ENCODE measurements around the gene MAN1A1.
"Not testable (repeated sequence)": the region's sequence is repeated elsewhere in the genome, so short reads cannot be mapped to it uniquely, and the experiment has no call there.

Gene MAN1A1

DNA sequence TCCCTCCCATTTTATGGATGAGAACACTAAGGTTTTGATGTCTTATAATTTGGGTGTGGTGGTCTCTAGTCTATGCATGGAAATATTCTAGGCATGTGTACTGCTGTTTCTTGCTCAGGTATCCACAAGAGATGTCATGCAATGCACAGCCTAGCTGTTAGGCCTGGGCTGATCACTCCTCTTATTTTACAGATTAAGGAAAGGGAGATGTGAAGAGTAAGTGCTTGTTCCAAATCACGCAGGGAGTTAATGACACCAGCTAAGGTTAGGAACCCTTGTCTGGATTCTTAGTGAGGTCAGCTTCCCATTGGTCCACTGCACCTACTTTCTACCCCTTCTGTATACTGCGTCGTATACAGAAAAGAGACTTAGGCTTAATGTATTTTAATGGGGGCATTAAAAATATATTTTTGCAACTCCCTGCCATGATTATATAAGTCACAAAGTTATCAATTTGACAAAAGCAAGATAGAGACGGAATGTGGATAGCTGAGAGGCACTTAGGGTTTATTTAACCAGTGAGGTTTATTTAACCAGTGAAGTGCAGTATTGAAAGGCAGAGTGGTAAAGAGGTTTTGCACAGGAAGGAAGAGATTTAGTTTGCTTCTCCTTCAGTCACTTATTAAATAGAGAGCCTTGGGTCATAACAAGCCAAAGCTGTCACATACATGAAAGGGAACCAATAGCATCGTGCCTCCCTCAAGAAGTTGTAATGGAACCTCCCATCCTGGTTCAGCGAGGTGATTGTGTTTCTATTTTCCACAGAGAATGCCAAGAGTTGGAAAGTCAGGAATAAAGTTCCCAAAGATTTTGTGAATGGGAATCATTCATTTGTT lies 176.1 kb downstream of the MAN1A1 start:
- no peak for DNase-seq (ENCODE audit: low read depth in 1 of 2, low spot score in 1 of 2)

DNA sequence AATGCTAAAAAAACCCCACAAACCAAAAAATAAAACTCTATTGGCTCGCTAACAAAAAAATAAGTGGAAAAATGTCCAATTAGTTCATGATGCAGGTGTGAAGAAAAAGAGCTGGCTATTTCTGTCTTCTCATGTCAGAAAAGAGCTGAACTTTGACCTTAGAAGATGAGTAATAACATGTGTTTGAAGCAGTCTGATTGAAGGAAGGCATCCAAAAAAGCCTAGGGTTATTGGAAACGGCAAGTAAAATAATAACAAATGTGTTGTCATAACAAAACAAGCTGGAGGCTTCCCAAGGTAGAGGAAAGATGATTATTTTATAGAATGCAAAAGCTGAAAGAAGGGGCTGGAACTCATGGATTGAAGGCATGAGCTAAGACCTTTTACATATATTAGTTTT lies 176.7 kb downstream of the MAN1A1 start:
- no peak for DNase-seq (ENCODE audit: low read depth in 1 of 2, low spot score in 1 of 2)

DNA sequence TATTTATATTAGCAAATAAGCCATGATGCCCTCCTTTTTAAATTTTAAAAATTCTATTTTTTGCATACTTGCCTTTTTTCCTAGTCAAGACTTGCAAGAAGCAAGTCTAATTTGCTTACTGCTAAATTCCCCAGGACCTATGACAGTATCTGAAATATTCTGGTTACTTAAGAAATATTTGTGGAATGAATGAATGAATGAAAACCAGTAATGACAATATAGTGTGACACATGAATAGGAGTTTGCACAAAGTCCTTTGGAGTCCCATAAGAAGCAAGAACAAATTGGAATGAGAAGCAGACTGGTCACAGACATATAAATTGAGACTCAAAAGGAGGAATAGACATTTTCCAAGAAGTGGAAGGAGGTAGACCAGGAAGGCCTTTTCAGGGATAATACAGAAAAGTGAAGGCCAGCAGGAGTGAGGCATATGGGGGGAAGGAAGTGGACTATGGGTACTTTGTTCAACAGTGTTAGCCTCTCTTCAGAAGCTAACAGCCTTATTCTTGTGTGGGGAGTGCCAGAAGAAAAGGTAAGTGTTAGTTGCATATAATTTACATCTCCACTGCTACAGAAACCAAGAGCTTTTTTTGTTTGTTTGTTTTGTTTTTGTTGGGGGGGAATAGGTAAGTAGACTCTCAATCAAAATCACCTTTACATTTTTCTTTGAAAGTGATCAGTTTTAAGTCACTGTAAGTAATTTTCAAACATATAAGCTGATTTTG lies 177.5 kb downstream of the MAN1A1 start:
- no peak for DNase-seq (ENCODE audit: low read depth in 1 of 2, low spot score in 1 of 2)

DNA sequence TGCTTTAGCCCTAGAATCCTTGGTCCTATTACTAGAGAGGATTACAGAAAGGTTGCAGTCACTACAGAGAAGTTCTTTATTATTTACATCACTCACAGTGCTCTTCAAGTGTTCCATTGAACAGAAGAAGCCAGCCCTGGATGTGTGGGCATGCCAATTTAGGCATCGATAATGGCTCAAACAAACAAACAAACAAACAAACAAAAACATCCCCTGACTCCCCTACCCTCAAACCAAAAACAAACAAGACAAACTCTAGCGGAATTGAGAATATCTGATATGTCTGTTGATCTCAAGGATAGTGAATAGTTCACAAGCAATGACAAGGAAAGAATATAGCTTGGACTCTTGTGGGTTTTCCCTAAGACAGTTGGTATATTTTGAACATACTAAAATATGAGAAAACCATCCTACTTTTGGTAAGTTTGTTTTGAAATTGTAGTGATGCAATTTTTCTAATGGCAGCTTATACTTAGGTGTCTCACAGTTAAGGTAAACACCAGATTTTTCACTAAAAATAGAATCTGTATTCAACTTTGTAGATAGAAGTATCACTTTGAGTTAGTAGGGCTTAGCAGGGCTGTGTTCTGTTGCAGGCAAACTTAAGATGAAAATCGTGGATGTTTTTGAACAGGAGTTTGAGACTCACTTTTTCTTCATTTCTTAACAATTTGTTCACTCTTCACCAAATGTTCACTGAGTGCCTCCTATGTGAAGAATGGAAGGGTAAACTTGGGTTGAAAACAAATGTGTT lies 178.3 kb downstream of the MAN1A1 start:
- DNase-seq (ENCODE audit: low read depth in 1 of 2, low spot score in 1 of 2): no peak

DNA sequence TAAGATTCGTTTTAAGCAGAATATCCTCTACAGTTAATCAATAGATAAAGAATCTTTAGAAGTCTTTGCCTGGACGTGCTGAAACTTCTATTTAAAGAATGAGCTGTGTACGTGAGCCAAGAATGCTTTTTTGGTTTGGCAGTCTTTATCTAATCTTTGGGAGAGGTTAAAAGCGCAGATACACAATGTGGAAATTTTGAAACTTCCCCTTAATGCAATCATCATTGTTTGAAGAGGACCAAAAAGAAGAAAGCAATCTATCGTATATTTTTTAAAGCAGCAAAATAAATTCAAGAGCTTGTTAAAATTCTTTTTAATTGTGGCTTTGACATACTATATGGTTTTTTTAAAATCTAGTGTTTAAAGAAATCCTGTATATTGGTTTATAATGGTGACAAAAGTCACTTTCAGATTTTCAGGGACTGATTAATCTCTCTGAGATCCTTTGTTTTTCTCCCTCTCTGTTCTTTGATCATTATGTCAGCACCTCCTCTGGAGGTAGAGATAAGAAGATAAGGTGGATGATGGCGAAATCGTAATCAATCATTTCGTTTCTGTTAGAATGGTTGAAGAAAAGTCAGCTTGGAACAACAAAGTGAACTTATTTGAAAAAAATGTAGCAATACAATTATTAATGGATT lies 179.0 kb downstream of the MAN1A1 start:
- no peak for DNase-seq (ENCODE audit: low read depth in 1 of 2, low spot score in 1 of 2)

DNA sequence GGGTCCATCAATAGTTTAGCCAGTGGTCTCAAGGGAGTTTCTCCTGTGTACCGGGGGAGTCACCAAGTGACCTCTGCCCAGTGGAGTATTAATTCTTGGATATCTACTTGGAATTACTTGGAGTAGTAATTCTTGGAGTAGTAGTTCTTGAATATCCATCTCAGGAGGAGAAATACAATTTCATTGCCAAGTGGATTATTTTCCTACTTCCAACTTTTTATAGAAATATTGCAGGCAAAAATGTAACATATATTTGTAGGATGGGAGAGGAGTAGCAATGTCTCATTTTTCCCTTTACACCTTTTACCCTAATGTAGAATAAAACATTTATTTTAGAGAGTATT lies 179.5 kb downstream of the MAN1A1 start:
- DNase-seq (ENCODE audit: low read depth in 1 of 2, low spot score in 1 of 2): no peak

DNA sequence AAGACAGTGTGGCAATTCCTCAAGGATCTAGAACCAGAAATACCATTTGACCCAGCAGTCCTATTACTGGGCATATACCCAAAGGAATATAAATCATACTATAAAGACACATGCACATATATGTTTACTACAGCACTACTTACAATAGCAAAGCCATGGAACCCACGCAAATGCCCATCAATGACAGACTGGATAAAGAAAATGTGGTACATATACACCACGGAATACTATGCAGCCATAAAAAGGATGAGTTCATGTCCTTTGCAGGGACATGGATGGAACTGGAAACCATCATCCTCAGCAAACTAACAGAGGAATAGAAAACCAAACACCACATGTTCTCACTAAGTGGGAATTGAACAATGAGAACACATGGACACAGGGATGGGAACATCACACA lies 180.2 kb downstream of the MAN1A1 start:
- not testable (repeated sequence) for DNase-seq (ENCODE audit: low read depth in 1 of 2, low spot score in 1 of 2)

DNA sequence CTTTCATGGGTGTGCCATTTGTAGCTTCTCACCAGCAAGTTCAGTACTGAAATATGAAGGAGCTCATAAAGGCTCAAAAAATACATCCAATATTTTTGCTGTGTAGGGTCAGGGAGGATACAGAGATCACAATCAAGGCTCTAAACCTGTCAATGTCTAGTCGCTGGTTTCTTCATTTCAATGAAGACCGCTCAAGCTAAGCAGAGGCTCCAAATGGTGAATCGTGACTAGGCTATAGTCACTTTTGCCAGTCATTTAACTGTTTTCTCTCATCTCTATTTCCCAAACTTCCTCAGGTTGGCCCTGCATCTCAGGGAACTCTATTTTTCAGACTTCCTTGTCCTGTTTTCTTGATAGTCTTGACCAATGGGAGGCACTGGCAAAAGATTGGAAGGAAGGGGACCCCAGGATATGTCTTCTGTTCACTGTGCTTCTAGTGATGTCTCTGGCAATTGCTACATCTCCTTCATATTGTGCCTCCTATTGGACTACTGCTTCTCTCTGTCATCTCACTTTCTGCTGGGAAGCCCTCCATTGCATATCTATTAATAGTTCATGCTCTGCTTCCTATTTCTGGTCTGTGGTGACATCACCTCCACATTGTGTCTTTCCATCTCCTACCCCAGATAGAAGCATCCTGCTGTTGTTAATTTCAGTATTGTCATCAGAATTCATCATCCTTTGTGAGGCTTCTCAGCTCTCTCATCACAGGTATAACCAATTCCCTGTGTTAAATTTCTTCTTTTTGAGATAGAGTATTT lies 183.4 kb downstream of the MAN1A1 start:
- DNase-seq (ENCODE audit: low read depth in 1 of 2, low spot score in 1 of 2): no peak

DNA sequence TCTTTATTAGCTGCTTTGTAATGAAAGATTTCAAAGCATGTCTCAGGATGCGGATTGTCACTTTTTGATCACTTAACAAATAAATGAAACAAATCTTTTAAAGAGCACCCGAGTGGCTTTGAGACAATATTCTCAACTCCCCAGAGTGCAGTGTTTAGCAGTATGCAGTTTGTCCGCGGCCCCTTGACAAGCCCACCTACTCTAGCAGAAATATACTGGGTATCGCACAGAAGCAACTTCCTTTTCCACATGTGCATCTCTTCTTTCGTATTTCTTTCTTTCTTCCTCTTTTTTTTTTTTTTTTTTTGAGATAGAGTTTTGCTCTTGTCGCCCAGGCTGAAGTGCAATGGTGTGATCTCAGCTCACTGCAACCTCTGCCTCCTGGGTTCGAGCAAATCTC lies 186.6 kb downstream of the MAN1A1 start:
- DNase-seq (ENCODE audit: low read depth in 1 of 2, low spot score in 1 of 2): no peak

DNA sequence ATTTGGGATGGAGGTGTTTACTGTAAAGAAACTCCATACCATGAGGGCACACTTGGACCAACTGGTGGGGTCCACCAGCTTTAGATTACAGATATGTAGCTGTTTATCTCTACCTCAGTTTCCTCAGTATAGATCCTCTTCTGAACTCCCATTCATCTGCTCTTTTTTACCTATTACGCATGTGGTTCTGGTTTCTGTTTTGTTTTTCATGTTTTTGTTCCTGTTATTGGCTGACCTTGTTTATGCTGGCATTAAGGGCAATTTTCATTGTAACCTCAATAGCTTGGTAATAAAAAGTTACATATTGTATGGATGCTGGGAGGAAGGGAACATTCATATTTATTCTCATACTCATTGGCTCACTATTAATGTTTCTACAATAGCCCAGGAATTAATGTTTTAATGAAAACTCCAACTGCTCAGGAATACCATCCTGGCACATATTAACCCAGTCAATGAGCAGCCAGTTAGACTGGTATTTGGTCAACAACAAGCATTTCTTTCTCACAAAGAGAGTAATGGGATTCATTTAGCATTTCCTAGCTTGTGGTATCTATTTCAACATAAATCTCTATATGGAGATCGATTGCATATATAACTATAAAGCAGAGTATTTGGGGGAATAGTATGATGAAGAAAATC lies 187.3 kb downstream of the MAN1A1 start:
- no peak for DNase-seq (ENCODE audit: low read depth in 1 of 2, low spot score in 1 of 2)

DNA sequence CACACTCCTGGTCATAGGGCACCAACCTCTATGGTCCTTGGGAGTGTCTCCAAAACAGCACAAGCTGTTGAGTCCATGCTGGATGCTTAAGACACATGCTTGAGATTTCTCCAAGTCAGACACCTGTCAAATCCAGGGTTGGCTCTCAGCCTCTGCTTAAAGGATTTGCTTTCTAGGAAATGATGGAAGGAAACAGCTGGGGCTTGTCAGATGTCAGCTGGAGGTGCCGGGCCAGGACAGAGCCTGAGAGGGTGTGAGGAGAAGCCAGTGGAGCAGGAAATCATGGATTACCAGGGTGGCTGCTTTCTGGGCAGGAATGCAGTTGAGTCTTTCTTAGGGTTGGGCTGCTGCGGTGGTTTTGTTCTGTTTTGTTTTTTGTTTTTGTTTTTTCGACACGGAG lies 188.1 kb downstream of the MAN1A1 start:
- no peak for DNase-seq (ENCODE audit: low read depth in 1 of 2, low spot score in 1 of 2)

DNA sequence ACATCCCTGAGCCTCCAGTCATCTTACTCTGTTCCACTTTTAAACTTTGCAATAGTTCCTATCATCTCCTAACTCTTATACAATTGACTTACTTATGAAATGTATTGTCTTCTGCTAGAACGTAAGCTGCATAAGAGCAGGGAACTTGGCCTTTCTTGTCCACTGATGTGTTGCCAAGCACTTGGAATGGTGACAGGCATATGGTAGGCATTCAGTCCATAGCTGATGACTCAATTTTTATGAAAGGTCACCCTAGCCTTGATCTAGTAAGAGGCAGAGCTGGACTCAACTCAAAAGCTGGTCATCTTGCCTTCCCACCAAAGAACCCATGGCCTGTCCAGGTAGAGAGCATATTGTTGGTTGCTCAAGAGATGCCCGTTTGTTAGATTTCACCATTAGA lies 188.7 kb downstream of the MAN1A1 start:
- DNase-seq (ENCODE audit: low read depth in 1 of 2, low spot score in 1 of 2): no peak

DNA sequence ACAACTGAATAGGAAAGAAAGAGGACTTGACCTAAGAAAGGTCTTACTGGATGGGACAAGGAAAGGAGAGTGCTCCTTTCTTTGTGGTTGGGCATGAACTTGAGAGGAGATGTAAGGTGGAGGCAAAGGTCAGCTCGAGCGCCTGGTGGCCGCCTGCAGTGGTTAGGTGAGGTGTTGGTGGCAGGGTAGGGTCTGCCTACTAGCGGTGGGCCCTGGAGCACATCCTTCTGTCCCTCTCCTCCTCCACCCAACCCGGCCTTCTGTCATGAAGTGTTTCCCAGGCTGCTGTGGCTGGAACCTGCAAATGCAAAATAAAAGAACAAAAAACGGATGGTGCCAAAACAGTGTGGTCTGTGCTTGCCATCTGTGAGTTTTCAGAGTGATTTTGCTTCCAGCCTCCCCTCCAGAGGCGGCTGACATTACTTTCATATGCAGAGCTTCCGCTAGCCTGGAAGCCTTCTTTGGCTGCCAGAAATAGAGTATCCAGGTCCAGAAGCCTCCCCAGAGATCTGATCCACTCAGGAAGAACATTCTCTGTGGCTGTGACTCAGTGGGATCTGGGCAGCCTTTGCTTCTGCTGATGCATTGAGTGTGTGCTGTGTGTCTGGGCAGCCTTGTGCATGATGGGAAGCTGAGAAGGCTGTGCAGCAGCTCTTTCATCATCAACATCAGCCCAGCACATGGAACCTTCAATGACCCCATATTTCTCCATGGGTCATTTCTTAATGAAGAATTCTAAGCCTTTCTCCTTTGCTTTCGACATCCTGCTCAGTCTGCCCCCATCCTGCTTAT lies 191.3 kb downstream of the MAN1A1 start:
- no peak for DNase-seq (ENCODE audit: low read depth in 1 of 2, low spot score in 1 of 2)

DNA sequence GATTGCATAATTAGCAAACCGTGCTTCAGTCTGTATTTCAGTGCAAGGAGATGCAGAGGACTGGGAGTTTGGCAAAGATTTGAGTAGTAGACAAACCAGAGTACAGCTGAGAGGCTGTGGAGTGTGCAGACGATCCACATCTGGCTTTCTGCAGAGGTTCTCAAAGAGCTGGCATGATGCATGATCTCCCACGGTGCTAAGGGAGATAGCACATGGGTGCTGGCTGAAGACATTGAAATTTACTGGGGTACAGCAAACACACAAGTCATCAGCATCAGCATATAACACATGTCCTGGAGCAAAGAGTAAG lies 192.1 kb downstream of the MAN1A1 start:
- DNase-seq (ENCODE audit: low read depth in 1 of 2, low spot score in 1 of 2): no peak

DNA sequence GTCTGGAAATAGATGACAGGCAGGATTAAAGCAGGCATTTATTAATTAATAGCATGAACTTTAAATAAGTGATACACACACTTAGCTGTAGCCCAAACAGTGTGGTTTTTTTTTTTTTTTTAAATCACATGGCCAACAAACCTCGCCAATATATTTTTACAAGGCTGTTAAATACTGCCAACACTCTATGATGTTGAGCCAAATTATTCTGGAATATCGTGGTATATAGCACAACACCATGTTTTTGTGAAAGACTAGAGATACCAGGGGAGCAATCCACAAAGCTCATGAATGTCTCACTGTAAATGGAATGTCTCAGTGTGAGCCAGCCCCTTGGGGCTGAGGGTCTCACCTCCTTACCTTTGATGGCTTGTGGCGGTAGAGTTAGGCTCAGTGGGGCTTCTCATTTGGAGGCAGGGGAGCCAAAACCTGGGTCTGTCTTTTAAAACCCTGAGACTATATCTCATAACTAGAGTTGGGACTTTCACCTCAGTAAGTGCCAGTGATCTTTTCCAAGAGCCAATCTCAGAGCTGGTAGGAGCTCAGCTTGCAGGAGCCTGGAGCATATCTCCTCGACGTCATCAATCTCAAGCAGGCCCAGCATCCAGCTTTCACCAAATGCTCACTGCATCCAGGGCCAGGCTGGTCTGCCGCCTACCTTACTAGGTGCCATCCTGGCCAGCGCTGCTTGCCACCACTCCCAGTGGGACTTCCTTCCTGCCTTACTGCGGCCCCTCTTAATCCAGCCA lies 192.6 kb downstream of the MAN1A1 start:
- DNase-seq (ENCODE audit: low read depth in 1 of 2, low spot score in 1 of 2): no peak

DNA sequence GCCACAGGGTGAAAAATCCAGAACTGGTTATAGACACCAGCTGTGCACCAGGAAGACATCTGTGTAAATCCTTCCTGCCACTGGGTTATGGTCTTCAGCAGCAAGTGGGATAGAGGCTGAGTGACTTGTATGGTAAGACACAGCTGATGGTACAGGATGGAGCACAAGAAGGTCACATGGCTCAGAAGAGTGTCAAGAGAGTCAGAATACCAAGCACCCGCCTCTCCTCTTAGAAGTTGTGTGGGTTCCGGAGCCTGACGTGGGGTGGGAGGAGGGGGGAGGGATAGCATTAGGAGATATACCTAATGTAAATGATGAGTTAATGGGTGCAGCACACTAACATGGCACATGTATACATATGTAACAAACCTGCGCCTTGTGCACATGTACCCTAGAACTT lies 193.5 kb downstream of the MAN1A1 start:
- DNase-seq (ENCODE audit: low read depth in 1 of 2, low spot score in 1 of 2): not testable (repeated sequence)

DNA sequence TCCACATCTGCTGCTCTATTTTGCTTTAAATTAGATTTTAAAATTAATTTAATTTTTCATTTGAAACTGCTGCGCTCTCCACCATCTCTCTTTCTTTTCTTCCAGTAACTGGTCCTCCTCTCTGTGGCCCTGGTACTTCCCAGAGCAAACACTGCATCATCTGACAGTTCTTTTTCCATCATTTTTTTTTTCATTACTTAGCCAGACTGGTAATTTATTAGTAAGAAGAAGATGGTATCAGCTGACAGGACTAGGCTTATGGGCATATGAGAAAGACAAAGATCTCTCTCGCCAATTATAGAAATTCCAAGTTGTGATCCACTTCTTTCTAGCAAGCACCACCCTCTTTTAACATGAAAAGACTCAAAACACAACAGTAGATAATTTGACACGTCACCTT lies 197.4 kb downstream of the MAN1A1 start:
- DNase-seq (ENCODE audit: low read depth in 1 of 2, low spot score in 1 of 2): no peak

DNA sequence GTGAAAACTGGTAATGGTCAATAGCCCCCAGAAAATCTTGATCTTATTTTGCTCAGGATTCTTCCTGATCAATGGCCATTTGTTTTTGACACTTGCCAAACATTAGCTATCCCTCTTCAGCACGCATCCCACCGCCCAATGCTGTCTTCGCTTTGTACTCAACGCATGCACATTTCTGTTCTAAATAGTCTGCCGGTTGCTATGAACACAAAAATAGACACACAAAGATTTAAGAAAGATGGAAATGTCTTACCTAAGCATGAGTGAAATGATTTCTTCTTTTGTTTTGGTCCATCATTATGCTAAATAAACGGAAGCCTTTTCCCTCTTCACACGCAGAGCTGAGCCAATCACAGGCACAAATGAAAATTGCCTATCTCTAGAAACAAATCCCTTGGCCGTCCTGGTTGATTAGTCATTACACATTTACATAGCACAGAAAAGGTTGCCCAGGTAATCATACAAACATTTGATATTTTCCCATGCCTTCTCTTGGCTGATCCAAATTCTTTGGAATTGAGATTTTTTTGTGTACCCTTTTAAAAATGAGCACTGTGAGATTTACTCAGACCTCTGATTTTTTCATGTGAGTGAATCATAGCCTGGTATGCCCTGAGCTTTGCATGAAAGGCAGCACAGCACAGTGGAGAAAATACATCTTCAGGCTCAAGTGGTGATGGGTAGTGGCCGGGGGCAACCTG lies 200.6 kb downstream of the MAN1A1 start:
- no peak for DNase-seq (ENCODE audit: low read depth in 1 of 2, low spot score in 1 of 2)
